Esophagus squamous epithelium (tissue), 5 donors: ENCODE measurements around the gene ZNF341. TPM values are rescaled to one million over a fixed set of nuclear protein-coding genes. Genes with fewer than 3 reads are reported as not detected.

ENCODE experiments used
- DNase-seq: peaks from one replicate; lab custom pipeline; 2025; lab: John Stamatoyannopoulos, UW
- H3K27ac ChIP-seq, 4 donors: fragments of 200-600 bp; sonication (generic); one replicate each; pipeline ENCODE4 v1.5.1; 2016 to 2019; ENCODE audit warnings: mild to moderate bottlenecking in 1 of 4
- H3K27me3 ChIP-seq, 4 donors: fragments of 200-600 bp; sonication (generic); 1 replicate in 3 of 4; 2 replicates in 1 of 4; pipeline versions ENCODE4 v1.5.1 to v1.6.0; 2017 to 2021; ENCODE audit warnings: antibody characterized with exemption in 1 of 4
- H3K36me3 ChIP-seq, 3 donors: fragments of 200-600 bp; sonication (generic); one replicate each; pipeline ENCODE4 v1.5.1; 2016 to 2019
- H3K4me1 ChIP-seq, 3 donors: fragments of 200-600 bp; sonication (generic); one replicate each; pipeline ENCODE4 v1.5.1; 2017 to 2019
- H3K4me3 ChIP-seq, 4 donors: fragments of 200-600 bp; sonication (generic); 1 replicate in 3 of 4; 2 replicates in 1 of 4; pipeline ENCODE4 v1.5.1; 2016 to 2019; ENCODE audit warnings: mild to moderate bottlenecking in 2 of 4, moderate library complexity in 1 of 4
- H3K9me3 ChIP-seq, 3 donors: fragments of 200-600 bp; sonication (generic); one replicate each; pipeline ENCODE4 v1.5.1; 2016 to 2019
- POLR2A ChIP-seq, 4 donors: fragments of 450-650 bp; IDR thresholded peaks; one replicate each; pipeline ENCODE4 v1.6.1; 2017; ENCODE audit warnings: antibody characterized with exemption in 4 of 4, mild to moderate bottlenecking in 4 of 4, moderate library complexity in 3 of 4
- WGBS, 2 donors: methylation state at CpG; one replicate each; pipeline ENCODE4 v1.1.5; 2018; 5-methylcytosine and 5-hydroxymethylcytosine counted together
- intact Hi-C: fragments of 100-400 bp; cut with DNase I; formaldehyde crosslinking; loops from one replicate; pipeline ENCODE4 v1.15.0; 2022
- total RNA-seq, 4 donors: library from RNA; depleted of rRNA; stranded (reverse); fragments of >200 nt; gene quantifications; one replicate each; pipeline ENCODE4 v1.1.0, GENCODE V29; 2016
- TF ChIP-seq, protein P1 (sequence below), 6 experiments: fragments of 450-650 bp in 4 of 6; fragments of 200-600 bp in 2 of 6; sonication (generic) in 2 of 6; IDR thresholded peaks; one replicate each; pipeline ENCODE4 v1.5.1; 2016 to 2019; ENCODE audit warnings: antibody characterized with exemption in 6 of 6, mild to moderate bottlenecking in 4 of 6, moderate library complexity in 4 of 6
- donor health status: DM: yes; HTN: yes; CAD: no.

Gene ZNF341
- total RNA-seq, 4 donors from 2014 or later = 1.7 to 4.0 (median 3.2) TPM

DNA sequence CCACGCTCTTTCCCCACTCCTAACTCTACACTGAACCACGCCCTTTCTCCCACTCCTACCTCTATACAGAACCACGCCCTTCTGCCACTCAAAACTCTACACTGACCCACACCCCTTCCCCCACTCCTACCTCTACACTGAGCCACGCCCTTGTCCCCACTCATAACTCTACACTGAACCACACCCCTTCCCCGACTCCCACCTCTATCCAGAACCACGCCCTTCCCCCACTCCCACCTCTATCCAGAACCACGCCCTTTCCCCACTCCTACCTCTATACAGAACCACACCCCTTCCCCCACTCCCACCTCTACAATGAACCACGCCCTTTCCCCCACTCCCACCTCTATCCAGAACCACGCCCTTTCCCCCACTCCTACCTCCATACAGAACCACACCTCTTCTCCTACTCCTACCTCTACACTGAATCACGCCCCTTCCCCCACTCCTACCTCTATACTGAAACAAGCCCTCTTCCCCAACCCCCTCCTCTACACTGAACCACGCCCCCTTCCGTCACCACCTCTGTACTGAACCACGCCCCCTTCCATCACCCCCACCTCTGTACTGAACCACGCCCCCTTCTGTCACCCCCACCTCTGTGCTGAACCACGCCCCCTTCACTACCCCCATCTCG lies 21.8 kb upstream of the ZNF341 start:
- Histone ChIP-seq H3K9me3 (no peaks in the 10 kb centered on the region), H3K36me3 (peaks cover 0 to 82% (median 0%) of the 10 kb centered on the region in 3 donors), H3K4me1 (peaks cover 0 to 8% (median 0%) of the 10 kb centered on the region in 3 donors), H3K4me3 (no peak overlapping the region), H3K27me3 (no peaks in the 10 kb centered on the region), H3K27ac (no peak overlapping the region)
- 77 to 78% methylated on average over 16 of the region's 16 CpGs for WGBS, 2 donors
- intact Hi-C loops = no loop called here
- DNase-seq = no peak
- TF ChIP-seq, protein P1, sequence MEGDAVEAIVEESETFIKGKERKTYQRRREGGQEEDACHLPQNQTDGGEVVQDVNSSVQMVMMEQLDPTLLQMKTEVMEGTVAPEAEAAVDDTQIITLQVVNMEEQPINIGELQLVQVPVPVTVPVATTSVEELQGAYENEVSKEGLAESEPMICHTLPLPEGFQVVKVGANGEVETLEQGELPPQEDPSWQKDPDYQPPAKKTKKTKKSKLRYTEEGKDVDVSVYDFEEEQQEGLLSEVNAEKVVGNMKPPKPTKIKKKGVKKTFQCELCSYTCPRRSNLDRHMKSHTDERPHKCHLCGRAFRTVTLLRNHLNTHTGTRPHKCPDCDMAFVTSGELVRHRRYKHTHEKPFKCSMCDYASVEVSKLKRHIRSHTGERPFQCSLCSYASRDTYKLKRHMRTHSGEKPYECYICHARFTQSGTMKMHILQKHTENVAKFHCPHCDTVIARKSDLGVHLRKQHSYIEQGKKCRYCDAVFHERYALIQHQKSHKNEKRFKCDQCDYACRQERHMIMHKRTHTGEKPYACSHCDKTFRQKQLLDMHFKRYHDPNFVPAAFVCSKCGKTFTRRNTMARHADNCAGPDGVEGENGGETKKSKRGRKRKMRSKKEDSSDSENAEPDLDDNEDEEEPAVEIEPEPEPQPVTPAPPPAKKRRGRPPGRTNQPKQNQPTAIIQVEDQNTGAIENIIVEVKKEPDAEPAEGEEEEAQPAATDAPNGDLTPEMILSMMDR (IDR thresholded peaks at IDR 0.05) = no peak
- no peak for TF ChIP-seq POLR2A (IDR thresholded peaks at IDR 0.05)

DNA sequence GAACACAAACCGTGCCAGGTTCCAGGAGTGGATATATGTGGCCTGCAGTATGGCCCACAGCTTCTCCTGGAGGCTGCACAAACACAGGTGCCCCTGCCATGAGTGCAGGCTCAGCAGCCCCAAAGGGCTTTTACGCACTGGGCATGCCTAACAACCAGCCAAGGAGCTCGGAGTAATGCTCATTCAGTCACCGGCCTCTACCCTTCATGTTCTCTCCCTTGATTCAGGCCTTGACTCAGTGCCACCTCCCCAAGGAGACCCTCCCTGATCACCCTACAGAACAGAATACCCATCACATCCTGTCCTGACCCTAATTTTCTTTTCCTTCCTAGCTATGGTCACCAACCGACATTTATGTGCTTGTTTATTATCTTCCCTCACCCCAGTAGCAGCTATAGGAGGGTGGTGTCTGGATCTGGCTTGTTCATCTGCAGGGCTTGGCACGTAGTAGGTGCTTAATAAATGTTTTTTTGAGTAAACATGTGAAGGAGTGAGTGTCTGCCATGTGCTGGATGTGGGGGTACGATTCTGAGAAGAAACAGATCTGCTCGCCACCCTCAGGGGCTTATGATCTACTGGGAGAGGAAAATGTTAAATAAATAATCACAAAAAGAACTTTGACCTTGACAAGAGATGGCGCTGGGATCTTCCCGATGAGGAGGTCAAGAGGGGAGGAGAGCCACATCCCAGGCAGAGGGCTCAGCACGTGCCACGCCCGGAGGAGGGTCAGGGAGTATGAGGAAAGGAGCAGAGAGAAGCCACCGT lies 20.9 kb upstream of the ZNF341 start:
- intact Hi-C loops = no loop called here
- H3K36me3 ChIP-seq = peaks cover 0 to 85% (median 0%) of the 10 kb centered on the region in 3 donors

DNA sequence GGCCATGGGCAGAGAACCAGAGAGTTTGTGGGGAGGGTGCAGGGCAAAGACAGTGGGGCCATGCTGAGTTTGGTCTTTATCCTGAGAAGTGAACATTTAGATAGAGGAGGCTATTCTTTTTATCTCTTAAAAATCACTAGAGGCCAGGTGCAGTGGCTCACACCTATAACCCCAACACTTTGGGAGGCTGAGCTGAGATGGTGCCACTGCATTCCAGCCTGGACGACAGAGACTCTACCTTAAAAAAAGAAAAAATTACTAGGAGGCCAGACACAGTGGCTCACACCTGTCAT lies 20.4 kb upstream of the ZNF341 start:
- no peak overlapping the region for H3K4me3 ChIP-seq
- no peaks in the 10 kb centered on the region for H3K27me3 ChIP-seq
- H3K4me1 ChIP-seq = peaks cover 0 to 8% (median 0%) of the 10 kb centered on the region in 3 donors
- peaks cover 0 to 80% (median 0%) of the 10 kb centered on the region in 3 donors for H3K36me3 ChIP-seq
- intact Hi-C loops = no loop called here
- H3K27ac ChIP-seq = no peak overlapping the region
- DNase-seq = no peak
- no peaks in the 10 kb centered on the region for H3K9me3 ChIP-seq
- no peak for TF ChIP-seq POLR2A (IDR thresholded peaks at IDR 0.05)
- TF ChIP-seq, protein P1 (IDR thresholded peaks at IDR 0.05) = no peak
- WGBS, 2 donors = 60% methylated on average over 1 of the region's 1 CpG; no CpG with 5 or more reads in 1 of the 2 donors

More for the DNA sequence above, 20.9 kb upstream of the ZNF341 start:
- Histone ChIP-seq H3K27me3 (no peaks in the 10 kb centered on the region), H3K4me1 (peaks cover 0 to 8% (median 0%) of the 10 kb centered on the region in 3 donors), H3K9me3 (no peaks in the 10 kb centered on the region), H3K4me3 (no peak overlapping the region), H3K27ac (no peak overlapping the region)
- no peak for DNase-seq
- no peak for TF ChIP-seq POLR2A (IDR thresholded peaks at IDR 0.05)
- TF ChIP-seq, protein P1 (IDR thresholded peaks at IDR 0.05) = no peak
- whole genome bisulfite sequencing, 2 donors = 80 to 81% methylated on average over 12 to 13 of the region's 14 CpGs

DNA sequence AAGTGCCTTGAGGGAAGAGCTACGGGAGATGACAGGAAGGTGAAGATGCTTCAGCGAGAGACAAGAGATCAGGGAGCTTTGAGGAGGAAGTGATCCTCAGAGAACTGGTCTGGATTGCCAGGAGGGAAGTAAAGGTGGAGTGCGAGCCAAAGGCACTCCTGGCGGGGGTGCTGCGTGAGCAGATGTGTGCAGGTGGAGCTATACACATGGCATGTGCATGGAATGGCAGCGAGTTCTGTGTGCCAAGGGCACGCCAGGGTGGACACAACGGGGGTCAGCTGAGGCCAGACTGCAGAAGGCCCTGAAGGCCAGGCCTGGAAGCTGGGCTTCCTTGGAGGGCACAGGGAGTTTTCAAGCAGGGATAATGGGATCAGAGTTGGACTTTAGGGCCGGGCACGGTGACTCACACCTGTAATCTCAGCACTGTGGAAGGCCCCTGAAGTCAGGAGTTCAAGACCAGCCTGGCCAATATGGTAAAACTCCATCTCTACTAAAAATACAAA lies 17.9 kb upstream of the ZNF341 start:
- Histone ChIP-seq H3K4me3 (no peak overlapping the region), H3K9me3 (no peaks in the 10 kb centered on the region), H3K36me3 (peaks cover 0 to 58% (median 0%) of the 10 kb centered on the region in 3 donors), H3K4me1 (peaks cover under 1 to 13% (median 5%) of the 10 kb centered on the region in 3 donors), H3K27me3 (no peaks in the 10 kb centered on the region), H3K27ac (no peak overlapping the region)
- intact Hi-C loops = no loop called here
- TF ChIP-seq POLR2A (IDR thresholded peaks at IDR 0.05) = no peak
- TF ChIP-seq, protein P1 (IDR thresholded peaks at IDR 0.05) = no peak
- WGBS, 2 donors = 79 to 87% methylated on average over 10 of the region's 10 CpGs
- no peak for DNase-seq

DNA sequence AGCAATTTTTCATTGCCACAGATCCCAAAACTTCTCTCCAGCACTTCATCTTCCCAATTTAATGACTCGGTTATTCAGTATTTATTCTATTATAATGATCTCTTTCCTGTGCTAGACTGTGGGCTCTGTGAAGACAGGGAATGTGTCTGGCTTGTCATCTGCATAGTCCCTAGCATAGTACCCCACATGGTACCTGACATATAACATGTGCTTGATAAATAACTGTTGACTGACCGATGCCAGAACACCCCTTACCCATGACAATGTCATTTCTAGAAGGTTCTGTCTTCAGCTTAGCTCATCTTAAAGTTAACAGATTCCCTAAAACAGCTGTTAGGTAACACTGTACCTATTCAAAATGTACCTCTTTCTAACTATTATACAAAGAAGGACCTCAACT lies 15.3 kb upstream of the ZNF341 start:
- intact Hi-C loops = no loop called here
- no peak for TF ChIP-seq POLR2A (IDR thresholded peaks at IDR 0.05)
- TF ChIP-seq, protein P1 (IDR thresholded peaks at IDR 0.05) = no peak
- Histone ChIP-seq H3K36me3 (peaks cover 0 to 40% (median 0%) of the 10 kb centered on the region in 3 donors), H3K9me3 (no peaks in the 10 kb centered on the region), H3K4me3 (no peak overlapping the region), H3K4me1 (peaks cover 8 to 21% (median 15%) of the 10 kb centered on the region in 3 donors), H3K27me3 (no peaks in the 10 kb centered on the region), H3K27ac (no peak overlapping the region)
- 83% methylated on average over 2 of the region's 2 CpGs for WGBS, 2 donors
- no peak for DNase-seq
